ENCODE results near the gene PHLDB3.

DNA sequence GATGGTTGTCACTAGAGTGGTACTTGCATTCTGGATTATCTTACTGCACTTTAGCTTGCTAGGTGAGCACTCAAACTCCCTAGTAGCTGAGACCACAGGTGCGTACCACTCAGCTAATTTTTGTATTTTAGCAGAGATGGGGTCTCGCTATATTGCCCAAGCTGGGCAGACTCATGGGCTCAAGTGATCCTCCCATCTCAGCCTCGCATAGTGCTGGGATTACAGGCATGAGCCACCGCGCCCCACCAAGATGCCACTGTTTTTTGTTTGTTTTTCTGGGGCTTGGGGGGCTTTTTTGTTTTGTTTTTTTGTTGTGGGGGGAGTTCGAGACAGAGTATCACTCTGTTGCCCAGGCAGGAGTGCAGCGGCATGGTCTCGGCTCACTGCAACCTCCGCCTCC is 56.9 kb downstream of the PHLDB3 start:
- TF ChIP-seq, protein P1, sequence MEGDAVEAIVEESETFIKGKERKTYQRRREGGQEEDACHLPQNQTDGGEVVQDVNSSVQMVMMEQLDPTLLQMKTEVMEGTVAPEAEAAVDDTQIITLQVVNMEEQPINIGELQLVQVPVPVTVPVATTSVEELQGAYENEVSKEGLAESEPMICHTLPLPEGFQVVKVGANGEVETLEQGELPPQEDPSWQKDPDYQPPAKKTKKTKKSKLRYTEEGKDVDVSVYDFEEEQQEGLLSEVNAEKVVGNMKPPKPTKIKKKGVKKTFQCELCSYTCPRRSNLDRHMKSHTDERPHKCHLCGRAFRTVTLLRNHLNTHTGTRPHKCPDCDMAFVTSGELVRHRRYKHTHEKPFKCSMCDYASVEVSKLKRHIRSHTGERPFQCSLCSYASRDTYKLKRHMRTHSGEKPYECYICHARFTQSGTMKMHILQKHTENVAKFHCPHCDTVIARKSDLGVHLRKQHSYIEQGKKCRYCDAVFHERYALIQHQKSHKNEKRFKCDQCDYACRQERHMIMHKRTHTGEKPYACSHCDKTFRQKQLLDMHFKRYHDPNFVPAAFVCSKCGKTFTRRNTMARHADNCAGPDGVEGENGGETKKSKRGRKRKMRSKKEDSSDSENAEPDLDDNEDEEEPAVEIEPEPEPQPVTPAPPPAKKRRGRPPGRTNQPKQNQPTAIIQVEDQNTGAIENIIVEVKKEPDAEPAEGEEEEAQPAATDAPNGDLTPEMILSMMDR (IDR thresholded peaks at IDR 0.05; ENCODE audit: poor library complexity): no peak
- TF ChIP-seq EZH2phosphoT487 (IDR thresholded peaks at IDR 0.05; ENCODE audit: low read depth, severe bottlenecking, unreplicated experiment): no peak

Data from hepatocyte (in vitro differentiated cells).